Measurements from ENCODE around the gene GABRA5.
"Not testable (repeated sequence)": the region's sequence is repeated elsewhere in the genome, so short reads cannot be mapped to it uniquely, and the experiment has no call there.

The GABRA5 gene

DNA sequence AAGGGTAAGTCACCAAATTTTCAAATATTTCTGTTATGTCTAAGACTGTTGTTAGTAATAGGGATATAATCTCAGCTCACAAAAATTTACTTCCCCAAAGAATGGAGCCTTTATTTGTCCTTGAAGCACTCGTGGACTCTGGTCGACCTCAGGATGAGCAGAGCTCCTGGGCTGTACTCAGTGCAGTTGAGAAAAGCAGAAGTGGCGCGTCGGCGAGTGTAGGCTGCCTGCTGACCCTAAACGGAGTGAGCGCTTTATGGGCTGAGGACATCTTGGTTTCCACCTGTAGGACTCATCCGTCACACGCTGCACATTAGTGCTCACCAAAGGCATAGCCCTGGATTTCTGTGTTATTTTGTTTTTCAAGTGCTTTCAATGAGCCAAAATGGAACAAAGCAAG is 11.0 kb downstream of the GABRA5 start:
- DNase-seq (ENCODE audit: low read depth) = no peak

DNA sequence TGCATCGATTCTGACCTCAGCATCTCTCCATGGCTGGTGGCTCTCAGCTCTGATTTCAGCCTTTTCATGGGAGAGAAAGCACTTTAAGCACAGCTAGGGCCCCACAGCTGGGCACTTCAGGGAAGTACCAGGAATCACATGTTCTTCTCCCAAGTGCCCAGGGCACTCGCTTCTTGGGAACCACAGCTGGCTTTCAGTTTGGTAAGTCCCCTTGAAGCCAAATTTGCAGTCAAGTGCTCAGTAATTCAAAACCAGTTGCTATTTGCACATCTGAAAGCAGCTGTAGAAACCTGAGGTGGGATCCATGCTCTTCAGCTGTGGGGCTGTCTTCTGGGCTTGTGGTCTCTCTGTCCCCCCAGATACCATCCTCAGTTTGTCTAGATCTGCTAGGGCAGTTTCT is 12.8 kb downstream of the GABRA5 start:
- no peak for DNase-seq (ENCODE audit: low read depth)

DNA sequence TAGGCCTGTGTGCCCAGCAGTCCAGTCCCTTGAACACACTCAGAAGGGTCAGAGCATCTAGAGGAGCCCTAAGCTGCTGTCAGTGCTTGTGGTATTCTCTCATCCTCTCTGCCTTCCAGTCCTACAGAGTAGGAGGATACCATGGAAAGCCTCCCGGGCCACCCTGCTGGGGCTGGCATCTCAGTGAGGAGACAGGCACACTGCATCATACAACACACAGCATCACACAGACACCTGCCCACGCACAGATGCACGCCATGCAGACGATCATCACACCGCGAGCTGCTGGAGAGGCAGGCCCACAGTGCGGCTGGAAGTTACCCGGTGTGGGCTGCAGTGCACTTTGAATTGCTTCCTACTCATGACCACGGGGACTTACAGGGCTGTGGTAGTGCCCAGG is 15.2 kb downstream of the GABRA5 start:
- DNase-seq (ENCODE audit: low read depth) = no peak

DNA sequence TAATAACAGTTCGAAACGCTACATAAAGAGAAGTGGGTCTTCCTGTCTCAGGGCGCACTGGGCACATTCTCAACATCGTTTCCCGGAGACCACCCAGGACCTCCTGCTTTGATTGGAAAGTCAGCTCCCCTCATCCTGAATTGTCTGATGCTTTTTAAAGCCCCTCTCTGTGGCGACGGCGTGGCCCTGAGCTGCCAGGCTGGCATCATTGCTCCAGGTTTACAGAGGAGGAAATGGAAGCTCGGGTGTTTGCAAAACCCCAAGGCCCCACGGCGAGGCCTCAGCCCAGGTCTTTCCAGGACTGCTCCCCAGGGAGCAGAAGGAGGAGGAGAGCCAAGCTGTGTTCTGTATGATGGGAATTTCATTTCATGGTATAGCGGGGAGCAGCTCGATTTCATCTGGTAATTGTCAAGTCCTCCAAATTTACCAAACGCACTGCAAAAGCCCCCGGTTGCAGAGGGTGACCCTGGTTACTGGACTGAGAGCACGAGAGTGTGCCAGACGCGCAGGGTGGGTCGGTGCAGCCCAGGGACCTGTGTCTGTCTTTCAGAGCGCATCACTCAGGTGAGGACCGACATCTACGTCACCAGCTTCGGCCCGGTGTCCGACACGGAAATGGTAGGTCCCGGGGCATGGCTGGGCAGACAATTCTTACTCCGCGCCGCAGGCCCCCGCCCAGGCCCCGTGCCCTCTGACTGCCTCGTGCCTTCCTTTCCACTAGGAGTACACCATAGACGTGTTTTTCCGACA is 15.9 kb downstream of the GABRA5 start:
- DNase-seq (ENCODE audit: low read depth) = no peak

DNA sequence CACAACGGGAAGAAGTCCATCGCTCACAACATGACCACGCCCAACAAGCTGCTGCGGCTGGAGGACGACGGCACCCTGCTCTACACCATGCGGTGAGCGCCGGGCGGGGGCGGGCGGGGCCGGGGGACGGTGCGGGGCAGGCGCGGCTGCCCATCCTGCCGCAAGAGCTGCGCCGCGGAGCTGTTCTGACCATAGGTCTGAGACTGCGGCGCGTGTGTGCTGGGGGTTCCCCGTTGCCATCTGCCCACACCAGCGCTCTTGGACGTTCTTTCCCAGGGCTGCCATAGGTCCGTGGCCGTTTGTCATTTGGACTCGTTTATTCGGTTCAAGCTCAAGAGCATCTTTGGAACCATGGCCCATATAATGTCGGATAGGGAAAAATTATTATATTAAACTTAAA is 16.6 kb downstream of the GABRA5 start:
- DNase-seq (ENCODE audit: low read depth) = no peak

- no peak for DNase-seq (ENCODE audit: low read depth)
These were observed 19.7 kb downstream of the GABRA5 start for GRCh38 chr15:26886566-26886965.

GRCh38 chr15:26887926-26888666 is 21.2 kb downstream of the GABRA5 start:
- DNase-seq (ENCODE audit: low read depth) = no peak

GRCh38 chr15:26888761-26889160 is 21.9 kb downstream of the GABRA5 start:
- DNase-seq (ENCODE audit: low read depth) = no peak

GRCh38 chr15:26889298-26889898 is 22.5 kb downstream of the GABRA5 start:
- DNase-seq (ENCODE audit: low read depth) = no peak

GRCh38 chr15:26890451-26890850 is 23.6 kb downstream of the GABRA5 start:
- no peak for DNase-seq (ENCODE audit: low read depth)

GRCh38 chr15:26890988-26891387 is 24.1 kb downstream of the GABRA5 start:
- DNase-seq (ENCODE audit: low read depth) = no peak

DNA sequence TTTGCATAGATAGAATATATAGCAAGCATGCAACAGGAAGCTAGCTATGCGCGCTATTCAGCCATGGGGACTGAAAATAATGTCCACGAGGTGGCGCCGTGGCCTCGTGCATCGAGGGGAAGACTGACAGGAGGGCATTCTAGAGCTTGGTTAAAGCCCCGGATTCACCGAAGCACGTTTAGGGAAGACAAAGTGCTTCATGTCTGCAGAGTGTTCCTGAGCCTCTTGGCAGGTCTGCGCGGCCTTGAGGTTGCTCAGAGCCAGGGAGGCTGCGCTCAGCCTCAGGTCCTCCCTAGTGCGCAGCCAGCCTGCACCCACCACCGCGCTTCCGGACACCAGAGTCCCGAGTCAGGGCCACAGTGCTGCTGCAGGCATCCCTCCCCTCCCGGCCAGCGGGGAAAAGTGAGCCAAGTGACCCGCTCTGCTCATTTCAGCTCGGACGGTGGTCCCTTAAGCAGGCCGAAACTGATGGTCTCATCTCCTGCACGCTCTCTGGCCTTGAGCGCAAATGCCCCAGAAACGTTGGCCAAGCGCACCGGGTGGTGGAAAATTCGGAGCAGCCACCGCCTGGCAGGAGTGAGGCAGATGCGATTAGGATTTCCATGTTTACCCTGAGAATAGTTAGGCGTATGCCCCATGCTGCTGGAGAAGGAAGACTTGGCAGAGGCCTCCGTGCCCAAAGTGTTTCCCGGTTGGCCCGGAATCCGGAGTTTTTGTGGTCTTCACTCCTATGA is 24.8 kb downstream of the GABRA5 start:
- DNase-seq (ENCODE audit: low read depth) = no peak

DNA sequence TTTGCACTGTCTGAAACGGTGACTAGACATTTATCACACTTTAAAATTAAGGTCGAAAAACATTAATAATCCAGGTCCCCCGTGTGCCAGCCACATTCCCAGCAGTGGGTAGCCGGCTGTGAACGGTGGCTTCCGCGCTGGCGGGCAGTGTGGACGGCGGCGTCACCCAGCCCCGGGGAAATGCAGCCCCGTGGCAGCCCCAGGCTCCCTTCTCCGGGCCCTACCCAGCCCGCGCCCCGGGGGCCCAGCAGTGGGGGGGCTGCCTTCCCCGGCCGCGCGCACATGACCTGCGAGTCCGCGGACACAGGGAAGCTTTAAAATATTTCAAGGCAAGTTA is 25.3 kb downstream of the GABRA5 start:
- DNase-seq (ENCODE audit: low read depth) = no peak

DNA sequence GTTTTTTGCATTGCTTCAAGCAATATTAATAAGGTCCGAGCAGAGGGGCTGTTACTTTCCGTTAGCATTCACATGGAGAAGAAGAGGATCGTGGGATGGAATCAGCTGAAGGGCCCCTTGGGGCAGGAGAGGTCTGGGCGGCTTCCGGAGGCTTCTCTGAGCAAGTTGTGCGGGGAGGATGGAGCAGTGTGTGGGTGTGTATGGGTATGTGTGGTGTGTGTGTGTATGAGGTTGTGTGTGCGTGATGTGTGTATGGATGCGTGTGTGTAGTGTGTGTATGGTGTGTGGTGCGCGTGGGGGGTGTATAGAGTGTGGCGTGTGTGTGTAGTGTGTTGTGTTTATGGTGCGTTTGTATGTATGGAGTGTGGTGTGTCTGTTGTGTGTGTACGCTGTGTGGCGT is 25.8 kb downstream of the GABRA5 start:
- DNase-seq (ENCODE audit: low read depth) = no peak

DNA sequence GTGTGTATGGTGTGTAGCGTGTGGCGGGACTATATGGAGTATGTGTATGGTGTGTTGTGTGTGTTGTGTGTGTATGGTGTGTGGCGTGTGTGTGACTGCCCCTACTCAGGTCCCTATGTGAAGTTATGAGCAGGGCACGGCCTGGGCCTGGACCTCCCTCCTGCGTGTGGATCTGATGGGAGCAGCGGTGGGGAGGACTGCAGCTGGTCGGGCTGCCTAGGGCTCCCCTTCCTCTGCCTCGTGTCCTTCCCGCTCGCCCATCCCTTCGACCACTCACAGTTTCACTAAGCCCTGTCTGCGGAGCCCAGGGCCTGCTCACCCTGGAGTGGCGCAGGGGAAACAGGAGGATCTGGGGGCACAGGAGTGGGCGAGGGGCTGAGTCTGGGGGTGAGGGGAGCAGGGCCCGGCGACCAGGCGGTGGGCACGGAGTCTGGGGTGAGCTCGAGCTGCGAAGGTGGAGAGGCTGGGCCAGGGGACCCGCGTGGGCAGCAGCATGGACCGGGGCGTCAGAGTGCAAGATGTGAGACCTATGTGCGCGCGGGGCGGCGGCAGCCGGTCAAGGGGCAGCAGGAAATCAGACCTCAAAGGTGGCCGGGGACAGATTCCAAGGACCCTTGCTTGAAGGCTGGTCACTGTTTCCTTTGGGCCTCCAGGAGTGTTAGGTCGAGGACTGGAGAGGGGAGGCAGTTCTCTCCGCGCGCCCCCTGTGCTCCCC is 26.6 kb downstream of the GABRA5 start:
- DNase-seq (ENCODE audit: low read depth) = no peak

- DNase-seq (ENCODE audit: low read depth) = no peak
These were observed 27.3 kb downstream of the GABRA5 start for GRCh38 chr15:26894181-26894580.

GRCh38 chr15:26895346-26895745 is 28.5 kb downstream of the GABRA5 start:
- DNase-seq (ENCODE audit: low read depth) = not testable (repeated sequence)

GRCh38 chr15:26899658-26900057 is 32.8 kb downstream of the GABRA5 start:
- DNase-seq (ENCODE audit: low read depth) = no peak

DNA sequence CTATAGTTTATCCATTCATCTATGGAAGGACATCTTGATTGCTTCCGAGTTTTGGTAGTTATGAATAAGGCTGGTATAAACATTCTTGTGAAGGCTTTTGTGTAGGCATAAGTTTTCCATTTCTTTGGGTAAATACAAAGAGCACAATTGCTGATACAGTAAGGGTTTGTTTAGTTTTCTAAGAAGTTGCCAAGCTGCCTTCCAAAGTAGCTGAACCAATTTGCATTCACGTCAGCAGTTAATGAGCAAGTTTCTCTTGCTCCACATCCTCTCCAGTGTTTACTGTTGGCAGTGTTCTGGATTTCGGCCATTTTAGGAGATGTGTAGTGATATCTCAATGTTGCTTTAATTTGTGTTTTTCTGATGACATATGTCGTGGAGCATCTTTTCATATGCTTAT is 34.2 kb downstream of the GABRA5 start:
- no peak for DNase-seq (ENCODE audit: low read depth)

DNA sequence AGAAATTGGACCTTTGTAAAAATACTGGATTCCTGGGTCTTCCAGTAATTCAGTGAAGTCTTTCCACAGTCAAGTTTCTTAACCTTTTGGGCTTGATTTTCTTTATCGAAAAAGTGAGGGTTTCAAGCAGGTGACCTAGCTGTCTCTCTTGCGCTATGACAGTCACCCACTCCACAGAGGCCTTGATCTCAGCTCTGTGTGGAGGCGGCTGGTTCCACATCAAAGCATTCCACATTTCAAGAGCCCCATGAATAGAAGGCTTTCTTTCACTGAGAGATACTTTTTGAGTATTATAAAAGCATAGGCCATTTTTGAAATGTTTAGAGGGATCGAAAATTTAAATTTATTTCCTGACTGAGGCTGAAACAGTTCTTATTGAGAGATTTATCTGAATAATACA is 43.9 kb downstream of the GABRA5 start:
- DNase-seq (ENCODE audit: low read depth) = no peak

DNA sequence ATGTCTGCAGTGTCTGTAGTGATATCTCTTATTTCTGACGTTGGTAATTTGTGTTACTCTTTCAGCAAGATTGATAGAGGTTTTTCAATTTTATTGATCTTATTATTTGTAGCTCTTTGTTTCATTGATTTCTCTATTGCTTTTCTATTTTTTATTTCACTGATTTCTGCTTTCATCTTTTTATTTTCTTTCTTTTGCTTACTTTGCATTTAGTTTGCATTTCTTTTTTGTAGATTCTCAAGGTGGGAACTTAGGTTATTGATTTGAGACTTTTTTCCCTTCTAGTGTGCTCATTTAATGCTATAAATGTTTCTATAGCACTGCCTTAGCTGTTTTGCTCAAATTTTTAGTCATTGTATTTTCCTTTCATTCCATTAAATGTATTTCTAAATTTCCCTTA is 54.6 kb downstream of the GABRA5 start:
- no peak for DNase-seq (ENCODE audit: low read depth)

- DNase-seq (ENCODE audit: low read depth) = no peak
These were observed 59.2 kb downstream of the GABRA5 start for GRCh38 chr15:26926081-26926480.
